HG02885 (cell line): ENCODE measurements around the gene OSBPL5.
"Not testable (repeated sequence)": the region's sequence is repeated elsewhere in the genome, so short reads cannot be mapped to it uniquely, and the experiment has no call there.

ENCODE experiments used
- ATAC-seq: cut with Tn5 transposase; IDR thresholded peaks from one replicate; pipeline ENCODE4 v1.9.1; 2021; ENCODE audit warnings: mild to moderate bottlenecking; ENCODE audit not compliant: unreplicated experiment, poor library complexity

OSBPL5 gene

GRCh38 chr11:3127706-3128355 is 37.3 kb downstream of the OSBPL5 start:
- no peak for ATAC-seq

GRCh38 chr11:3126901-3127691 is 38.0 kb downstream of the OSBPL5 start:
- no peak for ATAC-seq

- ATAC-seq, result no peak
Observed at GRCh38 chr11:3126207-3126865, 38.8 kb downstream of the OSBPL5 start.

GRCh38 chr11:3124821-3125220 is 40.3 kb downstream of the OSBPL5 start:
- ATAC-seq, result no peak

- ATAC-seq, result no peak
Observed at GRCh38 chr11:3123761-3124733, 41.1 kb downstream of the OSBPL5 start.

- ATAC-seq, result no peak
Observed at GRCh38 chr11:3123305-3123704, 41.8 kb downstream of the OSBPL5 start.

GRCh38 chr11:3122775-3123201 is 42.3 kb downstream of the OSBPL5 start:
- ATAC-seq, result no peak

- no peak for ATAC-seq
Observed at GRCh38 chr11:3121931-3122774, 43.0 kb downstream of the OSBPL5 start.

GRCh38 chr11:3121416-3121815 is 43.7 kb downstream of the OSBPL5 start:
- ATAC-seq, result no peak

GRCh38 chr11:3120071-3120792 is 44.9 kb downstream of the OSBPL5 start:
- ATAC-seq, result no peak

GRCh38 chr11:3119141-3119821 is 45.8 kb downstream of the OSBPL5 start:
- ATAC-seq, result no peak

GRCh38 chr11:3115321-3115720 is 49.8 kb downstream of the OSBPL5 start:
- no peak for ATAC-seq

- ATAC-seq, result not testable (repeated sequence)
Observed at GRCh38 chr11:3113661-3114060, 51.4 kb downstream of the OSBPL5 start.

GRCh38 chr11:3111919-3112690 is 53.0 kb downstream of the OSBPL5 start:
- no peak for ATAC-seq

GRCh38 chr11:3111466-3111865 is 53.6 kb downstream of the OSBPL5 start:
- no peak for ATAC-seq

GRCh38 chr11:3109921-3110706 is 55.0 kb downstream of the OSBPL5 start:
- no peak for ATAC-seq

- no peak for ATAC-seq
Observed at GRCh38 chr11:3109434-3109833, 55.7 kb downstream of the OSBPL5 start.
